BE2C (cell line): ENCODE results near the gene MFSD11.

Source experiments
- DNase-seq: peaks from one replicate; pipeline ENCODE4 v3.0.0-alpha.2; 2020
- H3K27me3 ChIP-seq: fragments of 250-450 bp; sonication (Bioruptor Pico); 2 replicates; pipeline ENCODE4 v1.5.1; 2020; ENCODE audit warnings: mild to moderate bottlenecking
- H3K36me3 ChIP-seq: fragments of 250-450 bp; sonication (Bioruptor Pico); 2 replicates; pipeline ENCODE4 v1.5.1; 2020; ENCODE audit warnings: mild to moderate bottlenecking
- H3K4me1 ChIP-seq: fragments of 250-450 bp; sonication (Bioruptor Pico); 2 replicates; pipeline ENCODE4 v1.5.1; 2020
- H3K4me3 ChIP-seq: 2 replicates; pipeline ENCODE4 v1.5.1; 2011; ENCODE audit warnings: low read depth, low read length
- H3K9me3 ChIP-seq: fragments of 250-450 bp; sonication (Bioruptor Pico); 2 replicates; pipeline ENCODE4 v1.5.1; 2020
- CTCF ChIP-seq: IDR thresholded peaks from 2 replicates; pipeline ENCODE4 v1.5.1; 2012; ENCODE audit warnings: mild to moderate bottlenecking, low read depth, low read length

The MFSD11 gene

GRCh38 chr17:76732734-76733617 lies 4.9 kb upstream of the MFSD11 start:
- H3K27me3 ChIP-seq: no peaks in the 10 kb centered on the region
- no peak for TF ChIP-seq CTCF
- no peaks in the 10 kb centered on the region for H3K9me3 ChIP-seq
- H3K36me3 ChIP-seq: peaks cover 66% of the 10 kb centered on the region
- peaks cover 5% of the 10 kb centered on the region for H3K4me1 ChIP-seq
- H3K4me3 ChIP-seq: peak overlapping the region; percentile 94
- no peak for DNase-seq

GRCh38 chr17:76733618-76733957 lies 4.3 kb upstream of the MFSD11 start:
- no peaks in the 10 kb centered on the region for H3K9me3 ChIP-seq
- peak overlapping the region; percentile 94 for H3K4me3 ChIP-seq
- H3K36me3 ChIP-seq: peaks cover 66% of the 10 kb centered on the region
- no peak for DNase-seq
- peaks cover 5% of the 10 kb centered on the region for H3K4me1 ChIP-seq
- H3K27me3 ChIP-seq: no peaks in the 10 kb centered on the region
- no peak for TF ChIP-seq CTCF

- H3K36me3 ChIP-seq: peaks cover 66% of the 10 kb centered on the region
Observed at GRCh38 chr17:76734080-76734840, 3.7 kb upstream of the MFSD11 start.

GRCh38 chr17:76735006-76735405 lies 2.9 kb upstream of the MFSD11 start:
- no peak for DNase-seq
- Histone ChIP-seq H3K9me3 (no peaks in the 10 kb centered on the region), H3K36me3 (peaks cover 66% of the 10 kb centered on the region), H3K4me1 (peaks cover 5% of the 10 kb centered on the region; the same call in 1 of the 2 replicates), H3K27me3 (no peaks in the 10 kb centered on the region), H3K4me3 (peak overlapping the region; percentile 94)
- TF ChIP-seq CTCF: no peak

More at GRCh38 chr17:76734080-76734840, 3.7 kb upstream of the MFSD11 start:
- Histone ChIP-seq H3K27me3 (no peaks in the 10 kb centered on the region), H3K4me3 (peak overlapping the region; percentile 94), H3K4me1 (peaks cover 5% of the 10 kb centered on the region), H3K9me3 (no peaks in the 10 kb centered on the region)
- TF ChIP-seq CTCF: no peak
- DNase-seq: no peak

- peaks cover 61% of the 10 kb centered on the region for H3K36me3 ChIP-seq
- H3K4me3 ChIP-seq: peak overlapping the region; percentile 94
- DNase-seq: no peak
- peaks cover 5% of the 10 kb centered on the region; the same call in 1 of the 2 replicates for H3K4me1 ChIP-seq
- H3K27me3 ChIP-seq: no peaks in the 10 kb centered on the region
- no peak; the same call in 1 of the 2 replicates for TF ChIP-seq CTCF
- H3K9me3 ChIP-seq: no peaks in the 10 kb centered on the region
Observed at GRCh38 chr17:76735586-76736348, 2.2 kb upstream of the MFSD11 start.
